Measurements from ENCODE around the gene AUTS2.

- TF ChIP-seq EP300 (conservative IDR thresholded peaks at IDR 0.05; ENCODE audit: poor library complexity, severe bottlenecking): no peak
- TF ChIP-seq CTCF (IDR thresholded peaks at IDR 0.05; ENCODE audit: poor library complexity, severe bottlenecking): no peak
- no peak for TF ChIP-seq SMC3 (conservative IDR thresholded peaks at IDR 0.05; ENCODE audit: poor library complexity)
Observed at GRCh38 chr7:70218006-70218405, 619.7 kb downstream of the AUTS2 start.
